Stimulated activated CD4-positive, alpha-beta T cell treated with anti-CD3 and anti-CD28 coated beads, TNF-alpha, amount 100 ng/mL, for 4 hours (primary cell): ENCODE results near the gene MOAP1.
"Not testable (repeated sequence)": the region's sequence is repeated elsewhere in the genome, so short reads cannot be mapped to it uniquely, and the experiment has no call there.

Experiments
- DNase-seq, 3 experiments: peaks; one replicate each; pipeline ENCODE4 v3.0.0-alpha.2; 2020; ENCODE audit warnings: low read depth in 3 of 3

MOAP1 gene

GRCh38 chr14:93146119-93146518 lies 38.6 kb downstream of the MOAP1 start:
- DNase-seq, result no peak

GRCh38 chr14:93142854-93143652 lies 41.6 kb downstream of the MOAP1 start:
- DNase-seq, result no peak

- DNase-seq, result no peak
Observed at GRCh38 chr14:93137864-93138263, 46.8 kb downstream of the MOAP1 start.

GRCh38 chr14:93136508-93136907 lies 48.2 kb downstream of the MOAP1 start:
- DNase-seq, result not testable (repeated sequence)

GRCh38 chr14:93136009-93136408 lies 48.7 kb downstream of the MOAP1 start:
- no peak for DNase-seq

- DNase-seq, result no peak
Observed at GRCh38 chr14:93135399-93135798, 49.3 kb downstream of the MOAP1 start.

- no peak for DNase-seq
Observed at GRCh38 chr14:93133464-93133863, 51.2 kb downstream of the MOAP1 start.

GRCh38 chr14:93132472-93133065 lies 52.1 kb downstream of the MOAP1 start:
- DNase-seq, result no peak
